ENCODE results near the gene NTM.

The NTM gene

GRCh38 chr11:132032555-132032954 lies 662.1 kb downstream of the NTM start:
- DNase-seq = no peak

GRCh38 chr11:132033051-132033450 lies 662.6 kb downstream of the NTM start:
- DNase-seq = no peak

GRCh38 chr11:132035228-132035627 lies 664.8 kb downstream of the NTM start:
- no peak for DNase-seq

- DNase-seq = no peak
Measured at GRCh38 chr11:132035766-132036165, 665.4 kb downstream of the NTM start.

GRCh38 chr11:132036220-132036619 lies 665.8 kb downstream of the NTM start:
- DNase-seq = no peak

- no peak for DNase-seq
Measured at GRCh38 chr11:132036746-132037466, 666.5 kb downstream of the NTM start.

- DNase-seq = no peak
Measured at GRCh38 chr11:132037467-132037862, 667.0 kb downstream of the NTM start.

GRCh38 chr11:132037956-132038355 lies 667.5 kb downstream of the NTM start:
- no peak for DNase-seq

- no peak for DNase-seq
Measured at GRCh38 chr11:132039521-132039920, 669.1 kb downstream of the NTM start.

GRCh38 chr11:132042296-132042695 lies 671.9 kb downstream of the NTM start:
- DNase-seq = no peak

- DNase-seq = no peak
Measured at GRCh38 chr11:132043714-132044113, 673.3 kb downstream of the NTM start.

GRCh38 chr11:132045107-132045506 lies 674.7 kb downstream of the NTM start:
- DNase-seq = no peak

- no peak for DNase-seq
Measured at GRCh38 chr11:132046288-132046865, 676.0 kb downstream of the NTM start.

- DNase-seq = no peak
Measured at GRCh38 chr11:132047167-132047566, 676.8 kb downstream of the NTM start.

GRCh38 chr11:132048040-132048439 lies 677.6 kb downstream of the NTM start:
- DNase-seq = no peak

GRCh38 chr11:132049205-132049604 lies 678.8 kb downstream of the NTM start:
- no peak for DNase-seq

- DNase-seq = no peak
Measured at GRCh38 chr11:132050049-132050448, 679.6 kb downstream of the NTM start.

- DNase-seq = no peak
Measured at GRCh38 chr11:132050577-132051165, 680.3 kb downstream of the NTM start.

GRCh38 chr11:132051704-132052103 lies 681.3 kb downstream of the NTM start:
- DNase-seq = no peak

GRCh38 chr11:132052342-132052741 lies 681.9 kb downstream of the NTM start:
- no peak for DNase-seq

- DNase-seq = no peak
Measured at GRCh38 chr11:132052904-132053303, 682.5 kb downstream of the NTM start.

GRCh38 chr11:132054822-132055221 lies 684.4 kb downstream of the NTM start:
- DNase-seq = no peak

- DNase-seq = no peak
Measured at GRCh38 chr11:132055296-132055695, 684.9 kb downstream of the NTM start.

GRCh38 chr11:132056689-132057088 lies 686.3 kb downstream of the NTM start:
- DNase-seq = no peak

- DNase-seq = no peak
Measured at GRCh38 chr11:132057266-132057665, 686.9 kb downstream of the NTM start.

Measured in CD4-positive, alpha-beta T cell treated with Interleukin-17A for 4 hours (primary cell).